NCI-H510A (cell line): ENCODE results near the gene EPB41L2.

Experiments
- DNase-seq: peaks from one replicate; lab custom pipeline; 2025; lab: John Stamatoyannopoulos, UW

The EPB41L2 gene

GRCh38 chr6:130907687-130908086, 155.4 kb downstream of the EPB41L2 start:
- no peak for DNase-seq

DNA sequence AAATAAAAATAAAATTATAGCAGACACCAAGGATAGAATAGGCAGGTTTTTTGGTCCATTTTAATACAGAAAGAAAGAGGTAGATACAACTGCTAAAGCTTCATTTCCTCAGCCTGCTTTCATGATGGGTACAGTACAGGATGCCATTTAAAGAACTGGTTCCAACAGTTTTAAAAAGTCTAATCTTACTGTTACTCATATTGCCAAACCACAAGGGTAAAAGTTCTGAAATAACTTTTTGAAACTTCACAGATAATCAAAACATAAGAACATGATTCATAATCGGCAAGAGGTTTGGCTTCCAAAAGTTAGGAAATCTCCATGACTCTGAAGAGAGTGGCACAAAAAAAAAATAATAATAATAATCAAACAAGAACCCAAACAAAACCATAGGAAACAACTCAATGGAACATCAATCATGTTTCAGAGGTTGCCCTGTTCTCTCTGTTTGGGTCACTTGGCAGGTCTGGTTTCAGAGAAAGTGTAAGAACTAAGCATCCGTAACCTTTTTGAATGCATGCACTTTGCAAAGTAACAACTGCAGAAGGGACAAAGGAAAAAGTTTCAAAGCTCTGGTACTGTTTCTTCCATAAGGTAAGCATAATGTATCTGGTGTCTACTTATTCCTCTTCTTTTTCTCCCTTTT, 156.2 kb downstream of the EPB41L2 start:
- no peak for DNase-seq

GRCh38 chr6:130903602-130904001, 159.4 kb downstream of the EPB41L2 start:
- no peak for DNase-seq

GRCh38 chr6:130903007-130903406, 160.0 kb downstream of the EPB41L2 start:
- DNase-seq, result no peak

GRCh38 chr6:130900913-130901312, 162.1 kb downstream of the EPB41L2 start:
- DNase-seq, result no peak

GRCh38 chr6:130896249-130896648, 166.8 kb downstream of the EPB41L2 start:
- no peak for DNase-seq

- no peak for DNase-seq
Observed at GRCh38 chr6:130895516-130895915, 167.5 kb downstream of the EPB41L2 start.

- no peak for DNase-seq
Observed at GRCh38 chr6:130893766-130894165, 169.3 kb downstream of the EPB41L2 start.

DNA sequence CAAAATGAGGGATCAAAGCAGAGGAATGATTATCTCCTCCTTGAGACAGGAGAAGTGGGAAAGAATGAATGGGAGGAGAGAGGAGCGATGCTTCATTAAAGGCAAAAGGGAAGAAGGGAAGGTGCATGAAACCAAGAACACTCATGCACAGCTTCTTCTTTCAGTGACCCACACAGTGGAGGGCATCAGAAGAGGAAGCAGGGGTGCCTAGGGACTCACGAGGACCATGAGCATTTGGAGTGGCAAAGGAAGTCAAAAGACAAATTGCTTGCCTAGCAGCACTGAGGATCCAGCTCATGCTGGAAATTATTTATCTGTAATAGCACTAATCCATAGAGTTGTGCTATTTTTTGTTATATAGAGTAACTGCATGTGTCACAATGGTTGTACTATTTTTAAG, 169.8 kb downstream of the EPB41L2 start:
- no peak for DNase-seq

- DNase-seq, result no peak
Observed at GRCh38 chr6:130890521-130890971, 172.5 kb downstream of the EPB41L2 start.

GRCh38 chr6:130889423-130889822, 173.6 kb downstream of the EPB41L2 start:
- no peak for DNase-seq

DNA sequence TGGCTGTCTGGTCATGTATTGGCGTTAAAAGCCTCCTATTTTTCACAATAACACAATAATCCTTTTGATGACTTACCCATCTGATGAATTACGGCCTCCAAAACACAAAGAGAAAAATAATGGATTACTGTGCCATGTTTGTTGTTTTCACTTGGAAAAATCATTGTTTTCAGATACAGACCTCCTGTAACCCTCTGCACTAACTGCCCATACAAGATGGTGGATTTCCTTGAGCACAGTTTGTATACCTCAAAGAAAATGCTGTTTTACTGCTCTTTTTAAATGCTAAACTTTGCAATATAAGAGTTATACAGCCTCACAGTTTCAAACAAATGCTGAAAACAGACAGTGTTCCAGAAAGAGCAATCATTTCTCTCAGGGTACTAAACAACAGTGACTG, 174.8 kb downstream of the EPB41L2 start:
- no peak for DNase-seq

- no peak for DNase-seq
Observed at GRCh38 chr6:130886966-130887365, 176.1 kb downstream of the EPB41L2 start.

GRCh38 chr6:130885392-130886192, 177.5 kb downstream of the EPB41L2 start:
- no peak for DNase-seq

GRCh38 chr6:130882370-130882769, 180.7 kb downstream of the EPB41L2 start:
- DNase-seq, result no peak

DNA sequence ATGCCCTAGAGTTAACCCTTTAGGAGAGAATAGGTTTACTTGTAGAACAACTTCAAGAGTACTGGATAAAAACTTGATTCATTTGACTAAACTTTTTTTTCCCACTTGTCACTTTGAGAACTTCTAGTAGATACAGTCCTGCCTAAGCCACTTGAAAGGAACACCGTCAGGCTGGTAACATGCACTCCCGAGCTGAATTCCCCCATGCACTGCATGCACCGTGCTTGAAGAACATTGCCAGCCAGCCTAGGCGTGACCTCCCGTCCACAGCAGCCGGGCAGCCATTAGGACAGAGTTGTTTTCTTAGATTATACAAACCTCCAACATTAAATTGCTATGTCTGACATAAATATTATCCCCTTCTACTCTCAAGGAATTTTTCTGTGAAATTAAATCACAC, 183.2 kb downstream of the EPB41L2 start:
- no peak for DNase-seq

DNA sequence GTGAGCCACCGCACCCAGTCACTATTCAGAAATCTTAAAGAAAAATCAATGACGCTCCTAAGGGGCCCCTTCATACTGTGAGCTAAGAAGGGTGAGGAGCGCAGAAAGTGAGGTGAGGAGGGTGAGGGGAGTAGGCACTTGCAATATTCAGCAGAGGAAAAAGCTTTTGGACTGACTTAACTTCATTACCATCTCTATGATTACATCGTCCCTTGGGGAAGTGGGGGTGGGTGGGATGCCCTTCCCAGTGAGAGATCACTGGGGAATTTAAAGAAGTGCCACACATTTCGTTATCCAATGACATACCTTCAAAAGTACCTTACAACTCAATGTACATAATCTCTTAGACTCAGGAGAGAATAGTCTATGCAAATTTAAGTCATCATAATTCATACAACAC, 189.3 kb downstream of the EPB41L2 start:
- DNase-seq, result no peak

GRCh38 chr6:130872250-130873095, 190.6 kb downstream of the EPB41L2 start:
- no peak for DNase-seq

DNA sequence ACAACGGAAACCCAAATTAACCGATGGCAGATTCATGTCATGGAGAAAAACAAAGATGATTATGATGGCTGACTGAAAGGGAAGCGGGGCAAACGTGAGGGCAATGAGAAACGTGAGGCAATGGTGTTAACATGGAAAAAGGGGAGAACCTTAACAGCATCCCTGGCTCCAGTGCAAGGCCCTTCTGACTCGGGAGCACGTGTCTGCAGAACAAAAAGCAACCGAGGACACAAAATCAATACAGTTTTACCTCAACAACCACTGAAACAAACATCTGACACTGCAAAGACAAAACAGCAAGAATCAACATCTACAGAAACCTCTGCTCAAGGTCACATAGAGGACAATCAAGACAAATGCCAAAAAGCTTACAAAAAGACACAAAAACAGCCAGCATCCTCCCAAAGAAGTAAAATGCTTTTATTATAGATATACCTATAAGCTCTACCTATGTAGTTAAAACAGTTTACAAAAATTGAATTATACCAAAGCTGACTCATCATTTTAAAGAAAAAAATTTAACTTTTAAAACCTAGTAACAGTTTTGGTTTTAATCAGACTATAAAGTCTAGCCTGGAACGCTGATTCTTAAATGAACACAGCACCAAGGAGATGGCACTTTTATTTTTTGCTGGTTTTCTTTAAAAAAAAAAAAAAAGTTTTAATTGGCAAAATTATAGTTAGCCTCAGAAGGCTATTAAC, 192.7 kb downstream of the EPB41L2 start:
- DNase-seq, result no peak

DNA sequence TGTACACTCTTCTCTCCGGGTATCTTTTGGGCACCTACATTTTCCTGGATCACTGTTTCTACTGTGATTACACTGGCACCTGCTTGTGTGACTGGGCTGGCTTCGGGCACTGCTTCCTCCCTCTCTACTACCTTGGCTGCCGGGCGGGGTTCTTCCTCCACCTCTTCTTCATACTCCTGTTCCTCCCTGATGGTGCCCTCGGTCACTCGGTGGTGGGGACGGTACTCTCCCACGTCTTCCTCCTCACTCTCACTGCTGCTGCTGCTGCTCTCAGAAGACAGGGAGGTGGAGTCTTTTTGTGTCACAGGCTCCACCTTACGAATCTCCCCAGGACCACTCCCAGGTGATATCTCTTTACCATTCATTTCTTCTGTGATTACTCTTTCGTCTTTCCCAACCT, 193.4 kb downstream of the EPB41L2 start:
- DNase-seq, result no peak

- no peak for DNase-seq
Observed at GRCh38 chr6:130865793-130866192, 197.3 kb downstream of the EPB41L2 start.

DNA sequence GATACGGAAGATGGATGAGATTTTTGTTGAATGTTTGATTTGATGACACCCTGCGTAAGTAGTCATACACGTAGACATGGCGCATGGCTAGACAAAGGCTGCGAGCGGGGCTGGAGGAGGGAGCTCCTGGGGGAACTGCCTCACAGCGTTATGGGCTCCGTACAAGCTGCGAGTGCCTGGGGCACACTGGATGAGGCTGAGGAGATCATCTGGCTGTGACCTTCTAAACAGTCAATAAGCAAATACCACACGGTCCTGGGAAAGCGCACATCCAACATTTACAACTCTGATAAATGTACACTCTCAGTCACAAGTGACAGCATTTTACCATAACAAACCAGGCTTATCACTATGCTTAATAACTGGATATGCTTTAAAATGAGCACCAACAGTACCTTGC, 198.7 kb downstream of the EPB41L2 start:
- DNase-seq, result no peak
